Spleen (tissue), 11 donors: ENCODE measurements around the gene MANSC1. TPM values are rescaled to one million over a fixed set of nuclear protein-coding genes. Genes with fewer than 3 reads are reported as not detected.
"Not testable (repeated sequence)": the region's sequence is repeated elsewhere in the genome, so short reads cannot be mapped to it uniquely, and the experiment has no call there.

Experiments used
- DNase-seq: peaks from one replicate; pipeline ENCODE4 v3.0.0-alpha.2; 2020
- H3K27ac ChIP-seq, 8 donors: fragments of 200-600 bp; sonication (generic) in 7 of 8; 1 replicate in 4 of 8; 2 replicates in 4 of 8; pipeline versions ENCODE4 v1.5.0 to v1.8.0; 2016 to 2021; ENCODE audit warnings: inconsistent platforms in 4 of 8, mild to moderate bottlenecking in 4 of 8, moderate library complexity in 1 of 8
- H3K27me3 ChIP-seq, 7 donors: fragments of 200-600 bp; sonication (generic) in 6 of 7; replicated peaks in 1 of 7; 1 replicate in 4 of 7; 2 replicates in 3 of 7; pipeline versions ENCODE4 v1.5.0 to v1.8.0; 2016 to 2021; ENCODE audit warnings: inconsistent platforms in 3 of 7, mild to moderate bottlenecking in 1 of 7
- H3K36me3 ChIP-seq, 6 donors: fragments of 200-600 bp; sonication (generic) in 5 of 6; 1 replicate in 4 of 6; 2 replicates in 2 of 6; pipeline versions ENCODE4 v1.5.0 to v1.8.0; 2016 to 2021; ENCODE audit warnings: inconsistent platforms in 2 of 6
- H3K4me1 ChIP-seq, 6 donors: fragments of 200-600 bp; sonication (generic) in 5 of 6; 1 replicate in 3 of 6; 2 replicates in 3 of 6; pipeline versions ENCODE4 v1.5.0 to v1.8.0; 2016 to 2021; ENCODE audit warnings: inconsistent platforms in 3 of 6
- H3K4me3 ChIP-seq, 8 donors: fragments of 200-600 bp; sonication (generic) in 7 of 8; 1 replicate in 4 of 8; 2 replicates in 4 of 8; pipeline versions ENCODE4 v1.5.0 to v1.8.0; 2016 to 2021; ENCODE audit warnings: inconsistent platforms in 4 of 8, mild to moderate bottlenecking in 4 of 8, moderate library complexity in 2 of 8
- H3K9me3 ChIP-seq, 8 donors: fragments of 200-600 bp; sonication (generic) in 7 of 8; 1 replicate in 4 of 8; 2 replicates in 4 of 8; pipeline versions ENCODE4 v1.5.0 to v1.8.0; 2016 to 2021; ENCODE audit warnings: inconsistent platforms in 4 of 8
- CTCF ChIP-seq, 11 experiments: fragments of 200-600 bp in 7 of 11; fragments of 450-650 bp in 4 of 11; sonication (generic) in 4 of 11; IDR thresholded peaks in 8 of 11; conservative IDR thresholded peaks in 3 of 11; 1 replicate in 7 of 11; 2 replicates in 4 of 11; pipeline versions ENCODE4 v1.4.0 to v1.8.0; 2016 to 2021; ENCODE audit warnings: antibody characterized with exemption in 11 of 11, inconsistent platforms in 4 of 11, mild to moderate bottlenecking in 1 of 11
- POLR2A ChIP-seq, 3 donors: fragments of 450-650 bp; IDR thresholded peaks; one replicate each; pipeline ENCODE4 v1.5.1; 2017; ENCODE audit warnings: antibody characterized with exemption in 3 of 3, mild to moderate bottlenecking in 1 of 3
- POLR2AphosphoS5 ChIP-seq, 3 donors: sonication (generic); formaldehyde crosslinking; IDR thresholded peaks; one replicate each; pipeline ENCODE4 v1.5.1; 2017; ENCODE audit warnings: antibody characterized with exemption in 3 of 3
- WGBS, 5 donors: extraction: QIAGEN DNeasy Blood & Tissue Kit in 3 of 5; methylation state at CpG; one replicate each; pipeline versions ENCODE4 v1.1.5 to v1.1.7; 2013 to 2018; 5-methylcytosine and 5-hydroxymethylcytosine counted together
- intact Hi-C: fragments of 100-400 bp; cut with DNase I; formaldehyde crosslinking; loops from one replicate; pipeline ENCODE4 v1.15.0; 2023; ENCODE audit warnings: low total_unique reads
- polyA plus RNA-seq, 3 donors: library from polyadenylated mRNA; stranded (reverse); fragments of 200-250 nt; gene quantifications; one replicate each; pipeline ENCODE4 v1.2.1, GENCODE V29; 2013
- total RNA-seq, 7 donors: library from RNA; depleted of rRNA in 3 of 7; stranded (reverse); fragments of >200 nt in 3 of 7; fragmentation: NEBNext Ultra II Directional in 4 of 7; extraction: Animal tissue kit (Norgen Biotek cat#: 25700) in 4 of 7; gene quantifications; one replicate each; pipeline versions ENCODE4 v1.1.0 to v1.2.1, GENCODE V29; 2016 to 2021
- donor health status: healthy with polysubstance abuse.
- donor health status: DM: no; HTN: no; CAD: no; lungs with moderate emphysema.
- donor health status: DM: no; HTN: no; CAD: no.
- donor health status: Bipolar disorder and iron deficiency.
- donor health status: healthy.
- donor health status: DM: no; HTN: no; CAD: no.
- donor health status: DM: yes; HTN: yes; CAD: no.

MANSC1 gene
- total and polyA plus RNA-seq, 10 donors = 1.8 to 25.7 (median 15.4) TPM

- peak; percentile 8 for DNase-seq
- Histone ChIP-seq H3K27me3 (no peaks in the 10 kb centered on the region), H3K27ac (no peak overlapping the region), H3K9me3 (no peaks in the 10 kb centered on the region), H3K4me3 (no peak overlapping the region), H3K4me1 (no peaks in the 10 kb centered on the region), H3K36me3 (no peaks in the 10 kb centered on the region)
- TF ChIP-seq POLR2A (IDR thresholded peaks at IDR 0.05) = no peak
- no peak for TF ChIP-seq CTCF (IDR thresholded peaks at IDR 0.05 in 8 of 11, conservative IDR thresholded peaks at IDR 0.05 in 3 of 11)
- TF ChIP-seq POLR2AphosphoS5 (IDR thresholded peaks at IDR 0.05) = no peak
- intact Hi-C loops = no loop called here
Measured at GRCh38 chr12:12315838-12316237, 34.2 kb downstream of the MANSC1 start.

GRCh38 chr12:12310695-12311094 is 39.3 kb downstream of the MANSC1 start:
- 79 to 91% (median 85%) methylated on average over 9 to 10 of the region's 10 CpGs for WGBS, 5 donors
- H3K4me3 ChIP-seq, H3K4me1 ChIP-seq, H3K27ac ChIP-seq, H3K36me3 ChIP-seq, H3K9me3 ChIP-seq, intact Hi-C loops, H3K27me3 ChIP-seq: not testable (repeated sequence)
- DNase-seq = peak; percentile 29

GRCh38 chr12:12305568-12306300 is 44.3 kb downstream of the MANSC1 start:
- 74 to 80% (median 78%) methylated on average over 7 of the region's 7 CpGs for WGBS, 5 donors
- H3K36me3 ChIP-seq = no peaks in the 10 kb centered on the region
- intact Hi-C loops = no loop called here
- H3K4me1 ChIP-seq = no peaks in the 10 kb centered on the region
- TF ChIP-seq POLR2A (IDR thresholded peaks at IDR 0.05) (no peak), POLR2AphosphoS5 (IDR thresholded peaks at IDR 0.05) (no peak), CTCF (IDR thresholded peaks at IDR 0.05 in 8 of 11, conservative IDR thresholded peaks at IDR 0.05 in 3 of 11) (no peak)
- peaks cover 0 to 10% (median 0%) of the 10 kb centered on the region in 8 donors for H3K9me3 ChIP-seq
- DNase-seq = no peak
- H3K27ac ChIP-seq = no peak overlapping the region
- H3K4me3 ChIP-seq = no peak overlapping the region
- peaks cover 0 to 4% (median 0%) of the 10 kb centered on the region in 7 donors for H3K27me3 ChIP-seq

GRCh38 chr12:12302976-12303375 is 47.1 kb downstream of the MANSC1 start:
- H3K27me3 ChIP-seq = peaks cover 0 to 4% (median 0%) of the 10 kb centered on the region in 7 donors
- TF ChIP-seq POLR2AphosphoS5 (IDR thresholded peaks at IDR 0.05) = no peak
- TF ChIP-seq CTCF (IDR thresholded peaks at IDR 0.05 in 8 of 11, conservative IDR thresholded peaks at IDR 0.05 in 3 of 11) = no peak
- no peak for TF ChIP-seq POLR2A (IDR thresholded peaks at IDR 0.05)
- DNase-seq = no peak
- no peaks in the 10 kb centered on the region for H3K4me1 ChIP-seq
- no peaks in the 10 kb centered on the region for H3K36me3 ChIP-seq
- 95 to 100% (median 98%) methylated on average over 2 of the region's 2 CpGs for WGBS, 5 donors
- peaks cover 0 to 10% (median 0%) of the 10 kb centered on the region in 8 donors for H3K9me3 ChIP-seq
- no peak overlapping the region for H3K4me3 ChIP-seq
- H3K27ac ChIP-seq = no peak overlapping the region
- intact Hi-C loops = no loop called here
